HepG2 (cell line): ENCODE measurements around the gene KCTD6. TPM values are rescaled to one million over a fixed set of nuclear protein-coding genes. Genes with fewer than 3 reads are reported as not detected.

Experiments used
- ATAC-seq: fragments of 200-7000 bp; cut with Tn5 transposase; 3 replicates; pipeline ENCODE4 v1.9.1; 2020; ENCODE audit warnings: mild to moderate bottlenecking, moderate library complexity
- BruUV-seq: library from RNA; stranded (reverse); fragments of 400-500 nt; replicated peaks from 2 replicates; lab custom pipeline; 2021; lab: Mats Ljungman, UMichigan
- CTCF ChIA-PET: fragments of 300-600 bp; formaldehyde crosslinking; extraction: SDS; loops from one replicate; lab custom pipeline; 2021; ENCODE audit warnings: low total read pairs, inconsistent platforms, low intra/inter-chr PET ratio; lab: Yijun Ruan, JAX
- POLR2A ChIA-PET: fragments of 350-600 bp; sonication (Branson Sonifier 250); formaldehyde crosslinking; loops from one replicate; lab custom pipeline; 2020; ENCODE audit warnings: antibody characterized with exemption, inconsistent platforms; lab: Yijun Ruan, JAX
- DNase-seq: peaks from one replicate; pipeline ENCODE4 v3.0.0-alpha.2; 2015; ENCODE audit warnings: low spot score
- FAIRE-seq: peaks from 3 replicates; lab custom pipeline; 2011; peaks lifted over from hg19 to GRCh38; lab: Jason Lieb, UNC
- H2AFZ ChIP-seq: one replicate; pipeline ENCODE4 v1.6.1; 2011; ENCODE audit warnings: low read length, inconsistent platforms
- H3K27ac ChIP-seq: fragments of 300-600 bp; 3 replicates; pipeline ENCODE4 v1.8.0; 2011; ENCODE audit warnings: mixed run types, mild to moderate bottlenecking, mixed read lengths, low read length, inconsistent platforms; ENCODE audit not compliant: insufficient read depth; ENCODE audit errors: extremely low read length
- H3K27me3 ChIP-seq, 2 experiments: fragments of 200-600 bp in 1 of 2; 2 replicates in 1 of 2; 3 replicates in 1 of 2; pipeline versions ENCODE4 v1.6.0 to v1.8.0; 2011; ENCODE audit warnings: low read length in 2 of 2, mild to moderate bottlenecking in 2 of 2, moderate library complexity in 2 of 2, inconsistent platforms in 1 of 2; ENCODE audit not compliant: insufficient read depth in 2 of 2, control insufficient read depth in 1 of 2
- H3K36me3 ChIP-seq, 2 experiments: fragments of 200-600 bp in 1 of 2; replicated peaks in 1 of 2; 2 replicates in 1 of 2; 3 replicates in 1 of 2; pipeline versions ENCODE4 v1.5.1 to v1.8.0; 2011; ENCODE audit warnings: low read length in 2 of 2, inconsistent platforms in 1 of 2; ENCODE audit not compliant: insufficient read depth in 2 of 2, control insufficient read depth in 1 of 2
- H3K4me1 ChIP-seq: 2 replicates; pipeline ENCODE4 v1.5.1; 2012; ENCODE audit warnings: low read length, inconsistent platforms; ENCODE audit not compliant: insufficient read depth
- H3K4me2 ChIP-seq: 2 replicates; pipeline ENCODE4 v1.6.0; 2011; ENCODE audit warnings: low read depth, low read length, inconsistent platforms
- H3K4me3 ChIP-seq, 3 experiments: fragments of 200-600 bp in 1 of 3; sonication (generic), shearing (Covaris generic) in 1 of 3; replicated peaks in 1 of 3; 2 replicates each; pipeline ENCODE4 v1.5.1; 2011 to 2016; ENCODE audit warnings: low read length in 3 of 3, inconsistent platforms in 2 of 3, low read depth in 2 of 3, mild to moderate bottlenecking in 2 of 3, control low read depth in 1 of 3, mixed read lengths in 1 of 3; ENCODE audit not compliant: insufficient read depth in 1 of 3
- H3K79me2 ChIP-seq: one replicate; pipeline ENCODE4 v1.6.1; 2011; ENCODE audit warnings: low read length, inconsistent platforms; ENCODE audit not compliant: insufficient read depth
- H3K9ac ChIP-seq: 2 replicates; pipeline ENCODE4 v1.6.0; 2011; ENCODE audit warnings: mild to moderate bottlenecking, low read depth, low read length, inconsistent platforms; ENCODE audit not compliant: insufficient read depth
- H3K9me3 ChIP-seq: 2 replicates; pipeline ENCODE4 v1.5.1; 2012; ENCODE audit warnings: mild to moderate bottlenecking, low read length
- H4K20me1 ChIP-seq: 2 replicates; pipeline ENCODE4 v1.6.0; 2011; ENCODE audit warnings: inconsistent platforms, mild to moderate bottlenecking, low read length, moderate library complexity; ENCODE audit not compliant: insufficient read depth
- BCLAF1 ChIP-seq: fragments of 450-650 bp; IDR thresholded peaks from 2 replicates; pipeline ENCODE4 v1.6.1; 2017; ENCODE audit warnings: mild to moderate bottlenecking
- BHLHE40 ChIP-seq: IDR thresholded peaks from 2 replicates; pipeline ENCODE4 v1.6.1; 2011; ENCODE audit warnings: low read length, improper control_type of control experiment
- CCDC6 ChIP-seq: sonication (generic); formaldehyde crosslinking; IDR thresholded peaks from 2 replicates; pipeline ENCODE4 v1.8.1; 2022; ENCODE audit warnings: mild to moderate bottlenecking, missing genetic modification reagents, moderate library complexity
- KLF15 ChIP-seq: sonication (generic); formaldehyde crosslinking; IDR thresholded peaks from 2 replicates; pipeline ENCODE4 v1.8.1; 2023; ENCODE audit warnings: borderline replicate concordance, mild to moderate bottlenecking, inconsistent platforms, missing genetic modification reagents, mixed read lengths
- PHF5A ChIP-seq: IDR thresholded peaks from one replicate; pipeline ENCODE4 v1.6.1; 2018; ENCODE audit warnings: low read depth, missing genetic modification reagents; ENCODE audit not compliant: unreplicated experiment
- ZFP62 ChIP-seq: sonication (generic); formaldehyde crosslinking; IDR thresholded peaks from 2 replicates; pipeline ENCODE4 v1.4.0; 2020; ENCODE audit warnings: missing genetic modification reagents
- WGBS: methylation state at CpG from one replicate; pipeline ENCODE4 v1.1.6; 2017; ENCODE audit warnings: low lambda C conversion rate; 5-methylcytosine and 5-hydroxymethylcytosine counted together
- in situ Hi-C: cut with HindIII; loops from 2 replicates; pipeline ENCODE4 v1.10.0; 2017; ENCODE audit warnings: low pct_unique_long_range_greater_than_20kb; ENCODE audit not compliant: extremely low pct_ligation_motif_present
- intact Hi-C: fragments of 100-400 bp; cut with micrococcal nuclease; formaldehyde crosslinking; loops from one replicate; pipeline ENCODE4 v1.10.0; 2022; ENCODE audit not compliant: unreplicated experiment
- polyA plus RNA-seq, 8 experiments: library from polyadenylated mRNA; depleted of rRNA in 3 of 8; stranded (reverse) in 7 of 8; unstranded in 1 of 8; fragments of >200 nt; fragmentation: Illumina TruSeq in 4 of 8; extraction: Trizol in 4 of 8; gene quantifications; 2 replicates each; pipeline versions ENCODE4 v1.2.1 to v1.2.3, GENCODE V29; 2011 to 2016; ENCODE audit warnings: low read depth in 4 of 8, missing spikeins in 1 of 8, mixed read lengths in 1 of 8; ENCODE audit not compliant: insufficient read depth in 1 of 8
- total RNA-seq, 5 experiments: library from RNA; depleted of rRNA; stranded (reverse); fragments of >200 nt; fragmentation: Illumina TruSeq; extraction: Trizol; gene quantifications; 2 replicates each; pipeline ENCODE4 v1.2.3, GENCODE V29; 2016; ENCODE audit warnings: low read depth in 1 of 5

KCTD6 gene
- total and polyA plus RNA-seq, 2 of the 13 experiments (the other 11 are each of a cell fraction or from before 2014, with no cell fraction given) = 13.4 to 14.2 TPM

- TF ChIP-seq KLF15 (CRISPR knock-in tag) (no peak), BCLAF1 (no peak)
Measured at GRCh38 chr3:58507356-58508078, 15.6 kb downstream of the KCTD6 start (continued).

GRCh38 chr3:58508437-58508836, 16.5 kb downstream of the KCTD6 start:
- WGBS = 80% methylated on average over 6 of the region's 6 CpGs
- Histone ChIP-seq H3K9ac (no peak overlapping the region), H4K20me1 (no peaks in the 10 kb centered on the region), H3K4me3 (no peak overlapping the region), H3K36me3 (peaks cover 11 to 57% of the 10 kb centered on the region in 2 experiments), H3K9me3 (no peaks in the 10 kb centered on the region), H3K27ac (no peak overlapping the region), H3K4me2 (no peak overlapping the region), H3K79me2 (peaks cover 3% of the 10 kb centered on the region), H2AFZ (no peak overlapping the region), H3K27me3 (no peaks in the 10 kb centered on the region), H3K4me1 (no peaks in the 10 kb centered on the region)
- ChIA-PET CTCF (no interaction called here), POLR2A (no interaction called here)
- no peak for DNase-seq
- TF ChIP-seq PHF5A (CRISPR knock-in tag) = no peak
- no peak for TF ChIP-seq CCDC6
- no peak for TF ChIP-seq BHLHE40
- TF ChIP-seq ZFP62 (CRISPR knock-in tag) = no peak
- no peak for FAIRE-seq
- in situ Hi-C loops (no loop called here), intact Hi-C loops (no loop called here)
- BruUV-seq = no TSS peak
- no peak for ATAC-seq
